Mesenchymal stem cell (in vitro differentiated cells and primary cell): ENCODE data around the gene DYNC2I2.
A peak's percentile ranks its signal among the peaks of the same experiment; 100 is the strongest.

Experiments used
- DNase-seq: peaks from one replicate; pipeline ENCODE4 v3.0.0-alpha.2; 2013
- H2AFZ ChIP-seq: one replicate; pipeline ENCODE4 v1.6.1; 2013; ENCODE audit warnings: low read depth, mild to moderate bottlenecking, control low read depth, inconsistent platforms, low read length, moderate library complexity
- H2AK5ac ChIP-seq: 2 replicates; pipeline ENCODE4 v1.6.1; 2013; ENCODE audit warnings: low read length, moderate library complexity, mild to moderate bottlenecking, inconsistent platforms; ENCODE audit not compliant: severe bottlenecking
- H2BK120ac ChIP-seq: one replicate; pipeline ENCODE4 v1.6.1; 2013; ENCODE audit warnings: low read depth, mild to moderate bottlenecking, inconsistent platforms, low read length, moderate library complexity
- H2BK12ac ChIP-seq, 2 experiments: one replicate each; pipeline ENCODE4 v1.6.1; 2013; ENCODE audit warnings: inconsistent platforms in 2 of 2, low read length in 2 of 2, mild to moderate bottlenecking in 2 of 2, moderate library complexity in 2 of 2, control low read depth in 1 of 2
- H2BK15ac ChIP-seq: one replicate; pipeline ENCODE4 v1.6.1; 2013; ENCODE audit warnings: mild to moderate bottlenecking, low read depth, inconsistent platforms; ENCODE audit not compliant: poor library complexity, severe bottlenecking
- H2BK5ac ChIP-seq: 2 replicates; pipeline ENCODE4 v1.6.1; 2013; ENCODE audit warnings: low read depth, mild to moderate bottlenecking, low read length, control low read depth, inconsistent platforms; ENCODE audit not compliant: poor library complexity, severe bottlenecking
- H3K14ac ChIP-seq, 2 experiments: one replicate each; pipeline ENCODE4 v1.6.1; 2013; ENCODE audit warnings: inconsistent platforms in 2 of 2, low read length in 2 of 2, control low read depth in 1 of 2, mild to moderate bottlenecking in 1 of 2, moderate library complexity in 1 of 2
- H3K18ac ChIP-seq, 2 experiments: one replicate each; pipeline ENCODE4 v1.6.1; 2013; ENCODE audit warnings: inconsistent platforms in 2 of 2, low read length in 2 of 2, control low read depth in 1 of 2, low read depth in 1 of 2, mild to moderate bottlenecking in 1 of 2
- H3K23ac ChIP-seq, 2 experiments: one replicate each; pipeline ENCODE4 v1.6.1; 2013; ENCODE audit warnings: inconsistent platforms in 2 of 2, low read length in 2 of 2, mild to moderate bottlenecking in 2 of 2, moderate library complexity in 2 of 2, control low read depth in 1 of 2
- H3K27ac ChIP-seq: 2 replicates; pipeline ENCODE4 v1.5.1; 2013; ENCODE audit warnings: mild to moderate bottlenecking, moderate library complexity, low read length, control low read depth, inconsistent platforms; ENCODE audit not compliant: poor library complexity, severe bottlenecking
- H3K27me3 ChIP-seq, 2 experiments: 2 replicates each; pipeline versions ENCODE4 v1.6.1 to v1.7.0; 2013; ENCODE audit warnings: low read length in 2 of 2, mild to moderate bottlenecking in 2 of 2, moderate library complexity in 2 of 2, control low read depth in 1 of 2, inconsistent platforms in 1 of 2; ENCODE audit not compliant: control insufficient read depth in 1 of 2, insufficient read depth in 1 of 2
- H3K36me3 ChIP-seq, 2 experiments: 2 replicates each; pipeline versions ENCODE4 v1.6.1 to v1.7.0; 2013; ENCODE audit warnings: low read length in 2 of 2, control low read depth in 1 of 2, inconsistent platforms in 1 of 2, low read depth in 1 of 2, mild to moderate bottlenecking in 1 of 2; ENCODE audit not compliant: insufficient read depth in 2 of 2, control insufficient read depth in 1 of 2
- H3K4ac ChIP-seq, 2 experiments: one replicate each; pipeline ENCODE4 v1.6.1; 2013; ENCODE audit warnings: inconsistent platforms in 2 of 2, low read length in 2 of 2, mild to moderate bottlenecking in 2 of 2, moderate library complexity in 2 of 2, control low read depth in 1 of 2, low read depth in 1 of 2
- H3K4me1 ChIP-seq: 2 replicates; pipeline ENCODE4 v1.6.1; 2013; ENCODE audit warnings: low read depth, low read length, control low read depth; ENCODE audit not compliant: control insufficient read depth, insufficient read depth
- H3K4me2 ChIP-seq: 2 replicates; pipeline ENCODE4 v1.6.1; 2013; ENCODE audit warnings: low read length, mild to moderate bottlenecking, inconsistent platforms; ENCODE audit not compliant: poor library complexity, severe bottlenecking
- H3K4me3 ChIP-seq, 2 experiments: 2 replicates each; pipeline versions ENCODE4 v1.5.1 to v1.7.0; 2013; ENCODE audit warnings: low read length in 2 of 2, mild to moderate bottlenecking in 2 of 2, control low read depth in 1 of 2, low read depth in 1 of 2; ENCODE audit not compliant: insufficient read depth in 1 of 2
- H3K79me1 ChIP-seq: replicated peaks from 2 replicates; pipeline ENCODE4 v1.6.1; 2013; ENCODE audit warnings: mild to moderate bottlenecking, control low read depth, low read length, inconsistent platforms; ENCODE audit not compliant: poor library complexity, severe bottlenecking
- H3K9ac ChIP-seq: 2 replicates; pipeline ENCODE4 v1.7.0; 2013; ENCODE audit warnings: mild to moderate bottlenecking, low read length, moderate library complexity
- H3K9me3 ChIP-seq: 2 replicates; pipeline ENCODE4 v1.7.0; 2013; ENCODE audit warnings: mild to moderate bottlenecking, low read length; ENCODE audit not compliant: control insufficient read depth
- H4K8ac ChIP-seq: one replicate; pipeline ENCODE4 v1.6.1; 2013; ENCODE audit warnings: inconsistent platforms, mild to moderate bottlenecking, low read length, moderate library complexity
- H4K91ac ChIP-seq: one replicate; pipeline ENCODE4 v1.6.1; 2013; ENCODE audit warnings: mild to moderate bottlenecking, low read length, inconsistent platforms
- WGBS: methylation state at CpG from one replicate; pipeline ENCODE4 v1.1.7; 2013; ENCODE audit warnings: mixed read lengths; 5-methylcytosine and 5-hydroxymethylcytosine counted together

The DYNC2I2 gene

GRCh38 chr9:128627127-128627715 is 29.4 kb downstream of the DYNC2I2 start:
- H3K9ac ChIP-seq = no peak overlapping the region

GRCh38 chr9:128626181-128626580 is 30.5 kb downstream of the DYNC2I2 start:
- peaks cover 32% of the 10 kb centered on the region for H3K79me1 ChIP-seq
- no peak overlapping the region for H3K27ac ChIP-seq
- no peak overlapping the region for H4K8ac ChIP-seq
- no peak overlapping the region for H2AFZ ChIP-seq
- no peak overlapping the region for H2BK5ac ChIP-seq
- H3K4ac ChIP-seq = no peak overlapping the region
- no peak for DNase-seq
- no peak overlapping the region for H2AK5ac ChIP-seq
- no peak overlapping the region for H3K23ac ChIP-seq
- WGBS = 90% methylated on average over 16 of the region's 16 CpGs
- H3K14ac ChIP-seq = no peak overlapping the region
- no peaks in the 10 kb centered on the region for H3K4me1 ChIP-seq
- no peak overlapping the region for H3K9ac ChIP-seq
- no peaks in the 10 kb centered on the region for H3K27me3 ChIP-seq
- H3K18ac ChIP-seq = no peak overlapping the region
- H3K4me3 ChIP-seq = no peak overlapping the region
- H2BK15ac ChIP-seq = no peak overlapping the region
- H3K36me3 ChIP-seq = peaks cover 87 to 91% of the 10 kb centered on the region in 2 experiments
- H4K91ac ChIP-seq = no peak overlapping the region
- no peak overlapping the region for H2BK12ac ChIP-seq
- H3K4me2 ChIP-seq = no peak overlapping the region
- H3K9me3 ChIP-seq = no peaks in the 10 kb centered on the region
- no peak overlapping the region for H2BK120ac ChIP-seq

More at GRCh38 chr9:128627127-128627715, 29.4 kb downstream of the DYNC2I2 start:
- no peaks in the 10 kb centered on the region for H3K9me3 ChIP-seq
- peaks cover 36% of the 10 kb centered on the region for H3K79me1 ChIP-seq
- no peak overlapping the region for H2AFZ ChIP-seq
- H3K23ac ChIP-seq = no peak overlapping the region
- no peak for DNase-seq
- H4K91ac ChIP-seq = peak overlapping the region; percentile 20
- no peak overlapping the region for H2BK12ac ChIP-seq
- no peak overlapping the region for H2BK5ac ChIP-seq
- no peak overlapping the region for H2BK120ac ChIP-seq
- no peak overlapping the region for H3K4ac ChIP-seq
- H3K36me3 ChIP-seq = peaks cover 90 to 91% of the 10 kb centered on the region in 2 experiments
- no peak overlapping the region for H3K14ac ChIP-seq
- no peaks in the 10 kb centered on the region for H3K27me3 ChIP-seq
- no peak overlapping the region for H4K8ac ChIP-seq
- no peak overlapping the region for H3K27ac ChIP-seq
- no peak overlapping the region for H2BK15ac ChIP-seq
- H3K18ac ChIP-seq = no peak overlapping the region
- H3K4me1 ChIP-seq = no peaks in the 10 kb centered on the region
- H3K4me2 ChIP-seq = no peak overlapping the region
- H2AK5ac ChIP-seq = no peak overlapping the region
- 97% methylated on average over 15 of the region's 15 CpGs for WGBS
- H3K4me3 ChIP-seq = no peak overlapping the region

- H3K18ac ChIP-seq = no peak overlapping the region
- H2BK5ac ChIP-seq = no peak overlapping the region
- no peak overlapping the region for H3K4ac ChIP-seq
- H2AFZ ChIP-seq = no peak overlapping the region
- no peaks in the 10 kb centered on the region for H3K9me3 ChIP-seq
- H2BK12ac ChIP-seq = no peak overlapping the region
- 97% methylated on average over 20 of the region's 20 CpGs for WGBS
- no peaks in the 10 kb centered on the region for H3K4me1 ChIP-seq
- H2BK15ac ChIP-seq = no peak overlapping the region
- no peak overlapping the region for H3K23ac ChIP-seq
- no peak overlapping the region for H3K4me2 ChIP-seq
- peaks cover 32% of the 10 kb centered on the region for H3K79me1 ChIP-seq
- no peak overlapping the region for H4K91ac ChIP-seq
- H2BK120ac ChIP-seq = no peak overlapping the region
- DNase-seq = no peak
- no peak overlapping the region for H3K27ac ChIP-seq
- H3K36me3 ChIP-seq = peaks cover 87 to 93% of the 10 kb centered on the region in 2 experiments
- H4K8ac ChIP-seq = no peak overlapping the region
- no peaks in the 10 kb centered on the region for H3K27me3 ChIP-seq
- no peak overlapping the region for H2AK5ac ChIP-seq
- H3K9ac ChIP-seq = no peak overlapping the region
- H3K14ac ChIP-seq = no peak overlapping the region
- no peak overlapping the region for H3K4me3 ChIP-seq
These were observed 31.1 kb downstream of the DYNC2I2 start for GRCh38 chr9:128625391-128626146.

- H2AK5ac ChIP-seq = no peak overlapping the region
- WGBS = 96% methylated on average over 10 of the region's 10 CpGs
These were observed 32.1 kb downstream of the DYNC2I2 start for GRCh38 chr9:128624566-128624965.

More at GRCh38 chr9:128624566-128624965, 32.1 kb downstream of the DYNC2I2 start:
- Histone ChIP-seq H3K18ac (no peak overlapping the region), H3K23ac (no peak overlapping the region), H2BK5ac (no peak overlapping the region), H3K79me1 (peaks cover 34% of the 10 kb centered on the region), H2BK15ac (no peak overlapping the region), H3K4me2 (no peak overlapping the region), H2BK12ac (no peak overlapping the region), H4K91ac (no peak overlapping the region), H3K36me3 (peaks cover 88 to 94% of the 10 kb centered on the region in 2 experiments), H3K9me3 (no peaks in the 10 kb centered on the region), H2BK120ac (no peak overlapping the region), H3K14ac (no peak overlapping the region), H3K4ac (no peak overlapping the region), H3K4me1 (no peaks in the 10 kb centered on the region), H3K27me3 (no peaks in the 10 kb centered on the region), H4K8ac (no peak overlapping the region), H2AFZ (no peak overlapping the region), H3K4me3 (no peak overlapping the region), H3K27ac (no peak overlapping the region), H3K9ac (no peak overlapping the region)
- no peak for DNase-seq
